K562 (cell line): ENCODE results near the gene IGF2R. TPM values are rescaled to one million over a fixed set of nuclear protein-coding genes. Genes with fewer than 3 reads are reported as not detected.

Experiments used
- CAMTA2 ChIP-seq: fragments of 250-450 bp; sonication (Bioruptor Pico); conservative IDR thresholded peaks from 2 replicates; pipeline ENCODE4 v1.5.1; 2022
- CBX5 ChIP-seq: IDR thresholded peaks from 2 replicates; pipeline ENCODE4 v1.6.1; 2014; ENCODE audit warnings: low read depth, borderline replicate concordance
- CC2D1A ChIP-seq: fragments of 450-650 bp; IDR thresholded peaks from 2 replicates; pipeline ENCODE4 v1.6.1; 2017; ENCODE audit warnings: mild to moderate bottlenecking
- CHD1 ChIP-seq: fragments of 200-600 bp; sonication (generic); IDR thresholded peaks from one replicate; pipeline ENCODE4 v1.6.1; 2012; ENCODE audit warnings: mild to moderate bottlenecking, moderate library complexity, low read length, inconsistent platforms
- CHD2 ChIP-seq: IDR thresholded peaks from 2 replicates; pipeline ENCODE4 v1.6.1; 2011; ENCODE audit warnings: low read depth, low read length
- EGR1 ChIP-seq: fragments of 450-650 bp; conservative IDR thresholded peaks from 2 replicates; pipeline ENCODE4 v1.6.1; 2017; ENCODE audit warnings: mild to moderate bottlenecking
- ETV6 ChIP-seq, 3 experiments: fragments of 150-350 bp in 1 of 3; sonication (generic) in 1 of 3; formaldehyde crosslinking in 1 of 3; IDR thresholded peaks; 2 replicates each; pipeline versions ENCODE4 v1.6.1 to v1.8.0; 2014 to 2022; ENCODE audit warnings: borderline replicate concordance in 2 of 3, low read depth in 2 of 3, antibody characterized with exemption in 1 of 3, low read length in 1 of 3, mild to moderate bottlenecking in 1 of 3, missing genetic modification reagents in 1 of 3
- GABPB1 ChIP-seq: sonication (generic); formaldehyde crosslinking; IDR thresholded peaks from 2 replicates; pipeline ENCODE4 v1.8.0; 2022; ENCODE audit warnings: mild to moderate bottlenecking, missing genetic modification reagents
- GTF2F1 ChIP-seq: IDR thresholded peaks from 2 replicates; pipeline ENCODE4 v1.6.1; 2011; ENCODE audit warnings: low read depth, low read length, improper control_type of control experiment
- JUNB ChIP-seq: fragments of 450-650 bp; formaldehyde crosslinking; conservative IDR thresholded peaks from 2 replicates; pipeline ENCODE4 v1.4.0; 2020; ENCODE audit warnings: mild to moderate bottlenecking
- NEUROD1 ChIP-seq: fragments of 150-350 bp; IDR thresholded peaks from 2 replicates; pipeline ENCODE4 v1.6.1; 2014; ENCODE audit warnings: borderline replicate concordance, low read length, low read depth; ENCODE audit not compliant: partially characterized antibody
- NFE2 ChIP-seq: IDR thresholded peaks from 2 replicates; pipeline ENCODE4 v1.6.1; 2014; ENCODE audit warnings: antibody characterized with exemption, low read depth
- OTX1 ChIP-seq: fragments of 450-650 bp; formaldehyde crosslinking; IDR thresholded peaks from 2 replicates; pipeline ENCODE4 v1.4.0; 2022; ENCODE audit warnings: mild to moderate bottlenecking
- PPARD ChIP-seq: fragments of 250-450 bp; sonication (Bioruptor Pico); IDR thresholded peaks from 2 replicates; pipeline ENCODE4 v1.8.0; 2022; ENCODE audit warnings: inconsistent platforms, mild to moderate bottlenecking, moderate library complexity
- SETDB1 ChIP-seq: IDR thresholded peaks from one replicate; pipeline ENCODE4 v1.6.1; 2012; ENCODE audit warnings: low read length, control low read depth, inconsistent platforms
- TCF7L2 ChIP-seq: fragments of 150-350 bp; IDR thresholded peaks from 2 replicates; pipeline ENCODE4 v1.6.1; 2016; ENCODE audit warnings: low read depth, mild to moderate bottlenecking, low read length, moderate library complexity
- ZBTB8A ChIP-seq: fragments of 450-650 bp; IDR thresholded peaks from 2 replicates; pipeline ENCODE4 v1.6.1; 2018; ENCODE audit warnings: mild to moderate bottlenecking, moderate library complexity; ENCODE audit not compliant: partially characterized antibody
- ZC3H8 ChIP-seq: fragments of 450-650 bp; IDR thresholded peaks from 2 replicates; pipeline ENCODE4 v1.6.1; 2017
- ZEB2 ChIP-seq: fragments of 450-650 bp; IDR thresholded peaks from 2 replicates; pipeline ENCODE4 v1.6.1; 2016
- ZNF253 ChIP-seq: fragments of 250-450 bp; sonication (Bioruptor Pico); conservative IDR thresholded peaks from 2 replicates; pipeline ENCODE4 v1.6.1; 2021; ENCODE audit warnings: mild to moderate bottlenecking
- ZZZ3 ChIP-seq: fragments of 450-650 bp; IDR thresholded peaks from 2 replicates; pipeline ENCODE4 v1.6.1; 2016; ENCODE audit warnings: antibody characterized with exemption, mild to moderate bottlenecking, moderate library complexity
- polyA plus RNA-seq, 8 experiments: library from polyadenylated mRNA; depleted of rRNA in 4 of 8; stranded (reverse) in 5 of 8; unstranded in 3 of 8; fragments of >200 nt; fragmentation: Nextera tagmentation in 2 of 8; fragmentation: Illumina TruSeq in 1 of 8; extraction: Ambion mirVana in 2 of 8; extraction: Trizol in 1 of 8; gene quantifications; 2 replicates each; pipeline versions ENCODE4 v1.2.1 to v1.2.3, GENCODE V29; 2011 to 2014; ENCODE audit warnings: inconsistent platforms in 1 of 8, missing spikeins in 1 of 8
- total RNA-seq, 7 experiments: library from RNA; depleted of rRNA in 6 of 7; stranded (reverse); fragments of >200 nt in 6 of 7; fragmentation: Illumina TruSeq in 2 of 7; extraction: Trizol in 2 of 7; gene quantifications; 2 replicates each; pipeline versions ENCODE4 v1.2.1 to v1.2.3, GENCODE V29; 2011 to 2021; ENCODE audit warnings: low replicate concordance in 1 of 7
- TF ChIP-seq, protein P1 (sequence below), 2 experiments: fragments of 450-650 bp; IDR thresholded peaks; 2 replicates each; pipeline ENCODE4 v1.6.1; 2016
- TF ChIP-seq, protein P2 (sequence below): fragments of 250-450 bp; sonication (Bioruptor Pico); IDR thresholded peaks from 2 replicates; pipeline ENCODE4 v1.4.0; 2020; ENCODE audit warnings: mild to moderate bottlenecking, moderate library complexity, borderline replicate concordance
- TF ChIP-seq, protein P3 (sequence below): sonication (generic); formaldehyde crosslinking; IDR thresholded peaks from 2 replicates; pipeline ENCODE4 v1.8.0; 2022; ENCODE audit warnings: mild to moderate bottlenecking, missing genetic modification reagents

IGF2R gene
- total and polyA plus RNA-seq, 9 of the 15 experiments (the other 6 are each of a cell fraction or from before 2014, with no cell fraction given) = 3.5 to 92.3 (median 34.5) TPM

DNA sequence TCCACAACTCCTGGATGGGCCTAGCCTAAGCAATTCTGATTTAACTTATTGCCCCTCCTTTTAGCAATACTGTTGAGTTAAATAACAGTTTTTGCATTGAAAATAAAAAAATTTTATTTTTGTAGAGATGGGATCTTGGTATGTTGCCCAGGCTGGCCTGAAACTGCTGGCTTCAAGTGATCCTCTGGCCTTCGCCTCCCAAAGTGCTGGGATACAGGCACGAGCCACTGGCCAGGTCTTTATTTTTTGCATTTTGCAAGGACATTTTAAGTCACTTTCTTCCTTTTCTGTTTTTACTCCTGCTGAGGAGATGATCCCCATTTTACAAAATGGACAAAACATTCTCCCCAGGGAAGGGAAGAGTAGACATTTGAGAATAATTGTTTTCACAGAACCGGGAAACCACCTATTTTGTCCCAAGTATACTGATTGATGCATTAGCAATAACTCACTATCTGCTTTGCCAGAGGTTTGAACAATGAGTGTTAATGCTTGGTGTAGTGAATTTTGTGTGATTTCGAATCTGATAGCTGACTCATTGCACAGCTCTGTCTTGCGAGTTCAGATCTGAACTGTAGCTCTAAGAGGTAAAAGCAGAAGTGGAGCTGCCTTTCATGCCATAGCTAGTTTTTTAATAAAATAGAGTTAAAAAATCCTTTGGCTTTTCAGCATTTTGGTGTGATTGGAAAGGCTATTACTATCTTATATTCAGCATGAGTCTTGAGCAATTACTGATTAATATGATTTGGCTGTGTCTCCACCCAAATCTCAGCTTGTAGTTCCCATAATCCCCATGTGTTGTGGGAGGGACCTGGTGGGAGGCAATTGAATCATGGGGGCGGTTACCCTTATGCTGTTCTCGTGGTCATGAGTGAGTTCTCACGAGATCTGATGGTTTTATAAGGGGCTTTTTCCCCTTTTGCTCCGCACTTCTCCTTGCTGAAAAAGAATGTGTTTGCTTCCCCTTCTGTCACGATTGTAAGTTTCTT, 20.9 kb downstream of the IGF2R start (continued):
- TF ChIP-seq, protein P1, sequence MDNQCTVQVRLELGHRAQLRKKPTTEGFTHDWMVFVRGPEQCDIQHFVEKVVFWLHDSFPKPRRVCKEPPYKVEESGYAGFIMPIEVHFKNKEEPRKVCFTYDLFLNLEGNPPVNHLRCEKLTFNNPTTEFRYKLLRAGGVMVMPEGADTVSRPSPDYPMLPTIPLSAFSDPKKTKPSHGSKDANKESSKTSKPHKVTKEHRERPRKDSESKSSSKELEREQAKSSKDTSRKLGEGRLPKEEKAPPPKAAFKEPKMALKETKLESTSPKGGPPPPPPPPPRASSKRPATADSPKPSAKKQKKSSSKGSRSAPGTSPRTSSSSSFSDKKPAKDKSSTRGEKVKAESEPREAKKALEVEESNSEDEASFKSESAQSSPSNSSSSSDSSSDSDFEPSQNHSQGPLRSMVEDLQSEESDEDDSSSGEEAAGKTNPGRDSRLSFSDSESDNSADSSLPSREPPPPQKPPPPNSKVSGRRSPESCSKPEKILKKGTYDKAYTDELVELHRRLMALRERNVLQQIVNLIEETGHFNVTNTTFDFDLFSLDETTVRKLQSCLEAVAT (IDR thresholded peaks at IDR 0.05) = no peak
- TF ChIP-seq GABPB1 (CRISPR knock-in tag) (no peak; the same call in 1 of the 2 replicates), ETV6 (IDR thresholded peaks at IDR 0.05; ENCODE audit: borderline replicate concordance in 1 of 2, low read depth in 2 of 2, low read length in 1 of 2) (0 out of 4 replicates have a peak, but pooled peaks of 1 of the 2 experiments have one; percentile 11), ETV6 (CRISPR knock-in tag; IDR thresholded peaks at IDR 0.05; ENCODE audit: borderline replicate concordance) (no peak), GTF2F1 (no peak), TCF7L2 (no peak), NFE2 (peak; percentile 81), ZZZ3 (no peak), ZNF253 (CRISPR knock-in tag) (no peak), CAMTA2 (CRISPR knock-in tag) (no peak), EGR1 (peak; percentile 89), CHD2 (peak; percentile 93), NEUROD1 (no peak), SETDB1 (no peak), ZBTB8A (no peak), CC2D1A (no peak), JUNB (no peak), CBX5 (no peak), PPARD (no peak), ZC3H8 (no peak), OTX1 (CRISPR knock-in tag) (no peak), ZEB2 (no peak), CHD1 (no peak)
- TF ChIP-seq, protein P2, sequence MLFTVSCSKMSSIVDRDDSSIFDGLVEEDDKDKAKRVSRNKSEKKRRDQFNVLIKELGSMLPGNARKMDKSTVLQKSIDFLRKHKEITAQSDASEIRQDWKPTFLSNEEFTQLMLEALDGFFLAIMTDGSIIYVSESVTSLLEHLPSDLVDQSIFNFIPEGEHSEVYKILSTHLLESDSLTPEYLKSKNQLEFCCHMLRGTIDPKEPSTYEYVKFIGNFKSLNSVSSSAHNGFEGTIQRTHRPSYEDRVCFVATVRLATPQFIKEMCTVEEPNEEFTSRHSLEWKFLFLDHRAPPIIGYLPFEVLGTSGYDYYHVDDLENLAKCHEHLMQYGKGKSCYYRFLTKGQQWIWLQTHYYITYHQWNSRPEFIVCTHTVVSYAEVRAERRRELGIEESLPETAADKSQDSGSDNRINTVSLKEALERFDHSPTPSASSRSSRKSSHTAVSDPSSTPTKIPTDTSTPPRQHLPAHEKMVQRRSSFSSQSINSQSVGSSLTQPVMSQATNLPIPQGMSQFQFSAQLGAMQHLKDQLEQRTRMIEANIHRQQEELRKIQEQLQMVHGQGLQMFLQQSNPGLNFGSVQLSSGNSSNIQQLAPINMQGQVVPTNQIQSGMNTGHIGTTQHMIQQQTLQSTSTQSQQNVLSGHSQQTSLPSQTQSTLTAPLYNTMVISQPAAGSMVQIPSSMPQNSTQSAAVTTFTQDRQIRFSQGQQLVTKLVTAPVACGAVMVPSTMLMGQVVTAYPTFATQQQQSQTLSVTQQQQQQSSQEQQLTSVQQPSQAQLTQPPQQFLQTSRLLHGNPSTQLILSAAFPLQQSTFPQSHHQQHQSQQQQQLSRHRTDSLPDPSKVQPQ (CRISPR knock-in tag) = no peak
- TF ChIP-seq, protein P3, sequence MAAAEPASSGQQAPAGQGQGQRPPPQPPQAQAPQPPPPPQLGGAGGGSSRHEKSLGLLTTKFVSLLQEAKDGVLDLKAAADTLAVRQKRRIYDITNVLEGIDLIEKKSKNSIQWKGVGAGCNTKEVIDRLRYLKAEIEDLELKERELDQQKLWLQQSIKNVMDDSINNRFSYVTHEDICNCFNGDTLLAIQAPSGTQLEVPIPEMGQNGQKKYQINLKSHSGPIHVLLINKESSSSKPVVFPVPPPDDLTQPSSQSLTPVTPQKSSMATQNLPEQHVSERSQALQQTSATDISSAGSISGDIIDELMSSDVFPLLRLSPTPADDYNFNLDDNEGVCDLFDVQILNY (CRISPR knock-in tag) = no peak
